B cell (primary cell): ENCODE results near the gene PRUNE1. TPM values are rescaled to one million over a fixed set of nuclear protein-coding genes. Genes with fewer than 3 reads are reported as not detected.
A peak's percentile ranks its signal among the peaks of the same experiment; 100 is the strongest.

Source experiments
- ATAC-seq: fragments of 200-7000 bp; cut with Tn5 transposase; one replicate; pipeline ENCODE4 v1.10.0; 2021; ENCODE audit warnings: low read depth, mild to moderate bottlenecking, moderate number of reproducible peaks, moderate library complexity
- CTCF ChIA-PET: fragments of 350-600 bp; sonication (Branson Sonifier 250); formaldehyde crosslinking; loops from one replicate; lab custom pipeline; 2021; ENCODE audit warnings: antibody characterized with exemption, inconsistent platforms; lab: Charles Lee
- POLR2A ChIA-PET: fragments of 350-600 bp; sonication (Branson Sonifier 250); formaldehyde crosslinking; loops from one replicate; lab custom pipeline; 2021; ENCODE audit warnings: antibody characterized with exemption; lab: Charles Lee
- DNase-seq: peaks from one replicate; pipeline ENCODE4 v3.0.0; 2013
- H2AFZ ChIP-seq: 2 replicates; pipeline ENCODE4 v1.6.1; 2012; ENCODE audit warnings: mild to moderate bottlenecking, low read depth, low read length; ENCODE audit not compliant: insufficient read depth, poor library complexity, severe bottlenecking
- H3K27ac ChIP-seq, 2 donors: 1 replicate in 1 of 2; 2 replicates in 1 of 2; pipeline ENCODE4 v1.5.1; 2012 to 2013; ENCODE audit warnings: low read length in 2 of 2, mild to moderate bottlenecking in 2 of 2, moderate library complexity in 1 of 2
- H3K27me3 ChIP-seq, 4 experiments: fragments of 200-600 bp in 1 of 4; sonication (generic) in 1 of 4; replicated peaks in 1 of 4; 1 replicate in 2 of 4; 2 replicates in 2 of 4; pipeline versions ENCODE4 v1.6.1 to v1.7.0; 2013 to 2016; ENCODE audit warnings: low read length in 3 of 4, mild to moderate bottlenecking in 2 of 4, mixed read lengths in 1 of 4, moderate library complexity in 1 of 4; ENCODE audit not compliant: insufficient read depth in 4 of 4, control insufficient read depth in 3 of 4; ENCODE audit errors: control extremely low read depth in 1 of 4
- H3K36me3 ChIP-seq, 2 experiments: replicated peaks in 1 of 2; 1 replicate in 1 of 2; 2 replicates in 1 of 2; pipeline versions ENCODE4 v1.6.1 to v1.7.1; 2013; ENCODE audit warnings: low read length in 1 of 2; ENCODE audit not compliant: insufficient read depth in 2 of 2, control insufficient read depth in 1 of 2; ENCODE audit errors: control extremely low read depth in 1 of 2, extremely low read depth in 1 of 2
- H3K4me1 ChIP-seq, 2 donors: fragments of 200-600 bp in 1 of 2; sonication (generic) in 1 of 2; 1 replicate in 1 of 2; 2 replicates in 1 of 2; pipeline versions ENCODE4 v1.5.1 to v1.6.1; 2013 to 2017; ENCODE audit warnings: low read length in 2 of 2; ENCODE audit not compliant: control insufficient read depth in 2 of 2, insufficient read depth in 2 of 2
- H3K4me2 ChIP-seq: replicated peaks from 2 replicates; pipeline ENCODE3; 2012; ENCODE audit warnings: mild to moderate bottlenecking, low read depth, low read length; ENCODE audit not compliant: poor library complexity, severe bottlenecking
- H3K4me3 ChIP-seq, 5 experiments: fragments of 200-600 bp in 1 of 5; sonication (generic) in 1 of 5; 1 replicate in 3 of 5; 2 replicates in 2 of 5; pipeline versions ENCODE4 v1.5.1 to v1.7.0; 2011 to 2016; ENCODE audit warnings: low read length in 4 of 5, mild to moderate bottlenecking in 4 of 5, low read depth in 2 of 5, control low read depth in 1 of 5, moderate library complexity in 1 of 5; ENCODE audit not compliant: insufficient read depth in 1 of 5; ENCODE audit errors: control extremely low read depth in 1 of 5, extremely low read depth in 1 of 5
- H3K79me2 ChIP-seq: fragments of 200-600 bp; sonication (generic); one replicate; pipeline ENCODE4 v1.6.0; 2016; ENCODE audit warnings: low read length; ENCODE audit not compliant: control insufficient read depth, insufficient read depth
- H3K9ac ChIP-seq: fragments of 200-600 bp; sonication (generic); 2 replicates; pipeline ENCODE4 v1.6.1; 2017; ENCODE audit warnings: mild to moderate bottlenecking, low read length, moderate library complexity
- H3K9me3 ChIP-seq, 3 donors: one replicate each; pipeline versions ENCODE4 v1.6.1 to v1.7.1; 2013; ENCODE audit warnings: low read length in 2 of 3; ENCODE audit not compliant: control insufficient read depth in 2 of 3, insufficient read depth in 1 of 3; ENCODE audit errors: control extremely low read depth in 1 of 3
- H4K20me1 ChIP-seq: 2 replicates; pipeline ENCODE4 v1.6.0; 2012; ENCODE audit warnings: mild to moderate bottlenecking, low read length; ENCODE audit not compliant: insufficient read depth, control insufficient read depth, poor library complexity, severe bottlenecking
- H3K27ac Mint-ChIP-seq: one replicate; pipeline ENCODE4 v1.8.0; 2021; ENCODE audit warnings: mixed read lengths
- H3K27me3 Mint-ChIP-seq: one replicate; pipeline ENCODE4 v1.8.0; 2021; ENCODE audit warnings: mixed read lengths
- H3K4me1 Mint-ChIP-seq: one replicate; pipeline ENCODE4 v1.8.0; 2021; ENCODE audit warnings: mixed read lengths
- H3K4me3 Mint-ChIP-seq: one replicate; pipeline ENCODE4 v1.8.0; 2021; ENCODE audit warnings: mixed read lengths
- H3K9me3 Mint-ChIP-seq: one replicate; pipeline ENCODE4 v1.8.0; 2022; ENCODE audit warnings: mixed read lengths; ENCODE audit not compliant: insufficient read depth
- EZH2 ChIP-seq: IDR thresholded peaks from 2 replicates; pipeline ENCODE4 v1.6.1; 2012; ENCODE audit warnings: borderline replicate concordance, low read depth, mild to moderate bottlenecking, moderate library complexity, low read length; ENCODE audit not compliant: insufficient read depth, poor library complexity, severe bottlenecking
- WGBS: methylation state at CpG from one replicate; pipeline ENCODE4 v1.1.5; 2013; ENCODE audit warnings: missing lambda C conversion rate; ENCODE audit not compliant: insufficient coverage; 5-methylcytosine and 5-hydroxymethylcytosine counted together
- intact Hi-C: fragments of 100-400 bp; cut with micrococcal nuclease; formaldehyde crosslinking; loops from one replicate; pipeline ENCODE4 v1.10.0; 2022
- polyA plus RNA-seq: library from polyadenylated mRNA; depleted of rRNA; stranded (reverse); fragments of >200 nt; gene quantifications from 2 replicates; pipeline ENCODE4 v1.2.3, GENCODE V29; 2012
- total RNA-seq, 2 donors: library from RNA; stranded (reverse); fragments of 120-200 nt in 1 of 2; gene quantifications; 1 replicate in 1 of 2; 2 replicates in 1 of 2; pipeline versions ENCODE4 v1.2.3 to v1.2.4, GENCODE V29; 2013 to 2022
- TF ChIP-seq, protein P1 (sequence below): fragments of 200-600 bp; IDR thresholded peaks from one replicate; pipeline ENCODE4 v1.8.0; 2022; ENCODE audit warnings: antibody characterized with exemption, mild to moderate bottlenecking

Gene PRUNE1
- total and polyA plus RNA-seq, 2 donors (not counting 1 experiment from before 2014, with no cell fraction given) = 15.9 to 21.3 TPM

DNA sequence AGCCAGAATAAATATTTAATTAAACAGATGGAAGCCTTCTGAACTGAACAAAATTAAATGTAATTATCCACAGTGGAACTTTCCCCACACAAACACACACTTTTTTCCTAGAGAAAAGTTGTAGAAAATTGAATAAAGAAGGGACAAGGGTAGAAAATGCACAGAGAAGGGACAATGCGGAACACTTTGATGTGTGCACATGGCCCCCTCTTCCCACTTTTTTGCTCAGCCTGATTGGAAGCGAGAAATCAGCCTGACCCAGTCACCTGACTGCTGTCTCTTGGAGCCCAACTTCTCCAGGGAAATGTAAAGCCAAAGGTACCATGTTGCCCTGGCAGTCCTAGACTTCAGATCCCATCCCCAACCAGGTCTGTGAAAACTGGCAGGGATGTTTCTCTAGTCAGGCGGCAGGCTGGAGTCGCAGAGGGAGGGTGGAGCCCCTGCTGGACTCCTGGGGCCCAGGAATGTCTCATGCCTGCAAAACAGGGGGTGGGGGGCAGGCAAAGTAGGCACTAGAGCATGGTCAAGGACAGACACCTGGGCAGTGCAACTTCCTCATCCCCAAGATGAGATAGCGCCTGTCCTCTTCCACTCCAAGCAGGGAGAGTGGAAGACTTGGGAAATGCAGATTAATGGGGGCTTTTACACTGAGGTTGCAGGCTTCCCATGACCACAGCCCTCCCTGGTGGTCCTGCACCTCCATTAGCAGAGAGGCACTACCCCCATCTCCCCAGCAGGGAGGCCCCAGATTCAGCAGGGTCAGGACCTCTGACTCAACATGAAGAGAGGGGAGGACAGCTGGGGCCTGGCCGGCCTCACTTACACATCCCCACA lies 36.4 kb upstream of the PRUNE1 start:
- intact Hi-C loops = no loop called here
- no peak overlapping the region for H3K9ac ChIP-seq
- Mint-ChIP-seq H3K27ac (peak overlapping the region; percentile 88), H3K4me1 (peaks cover 44% of the 10 kb centered on the region), H3K4me3 (peak overlapping the region; percentile 88), H3K27me3 (no peaks in the 10 kb centered on the region), H3K9me3 (no peaks in the 10 kb centered on the region)
- no peak overlapping the region for H3K4me3 ChIP-seq
- H3K27ac ChIP-seq = peak overlapping the region in 1 of 2 donors; percentile 82
- 97% methylated on average over 4 of the region's 6 CpGs for WGBS
- H3K27me3 ChIP-seq = no peaks in the 10 kb centered on the region
- ATAC-seq = no peak
- TF ChIP-seq, protein P1, sequence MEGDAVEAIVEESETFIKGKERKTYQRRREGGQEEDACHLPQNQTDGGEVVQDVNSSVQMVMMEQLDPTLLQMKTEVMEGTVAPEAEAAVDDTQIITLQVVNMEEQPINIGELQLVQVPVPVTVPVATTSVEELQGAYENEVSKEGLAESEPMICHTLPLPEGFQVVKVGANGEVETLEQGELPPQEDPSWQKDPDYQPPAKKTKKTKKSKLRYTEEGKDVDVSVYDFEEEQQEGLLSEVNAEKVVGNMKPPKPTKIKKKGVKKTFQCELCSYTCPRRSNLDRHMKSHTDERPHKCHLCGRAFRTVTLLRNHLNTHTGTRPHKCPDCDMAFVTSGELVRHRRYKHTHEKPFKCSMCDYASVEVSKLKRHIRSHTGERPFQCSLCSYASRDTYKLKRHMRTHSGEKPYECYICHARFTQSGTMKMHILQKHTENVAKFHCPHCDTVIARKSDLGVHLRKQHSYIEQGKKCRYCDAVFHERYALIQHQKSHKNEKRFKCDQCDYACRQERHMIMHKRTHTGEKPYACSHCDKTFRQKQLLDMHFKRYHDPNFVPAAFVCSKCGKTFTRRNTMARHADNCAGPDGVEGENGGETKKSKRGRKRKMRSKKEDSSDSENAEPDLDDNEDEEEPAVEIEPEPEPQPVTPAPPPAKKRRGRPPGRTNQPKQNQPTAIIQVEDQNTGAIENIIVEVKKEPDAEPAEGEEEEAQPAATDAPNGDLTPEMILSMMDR = no peak
- TF ChIP-seq EZH2 = no peak
- H2AFZ ChIP-seq = no peak overlapping the region
- H3K36me3 ChIP-seq = peaks cover 0 to 21% of the 10 kb centered on the region in 2 experiments
- DNase-seq = no peak
- no peaks in the 10 kb centered on the region for H3K9me3 ChIP-seq
- peak overlapping the region; percentile 96 for H3K4me2 ChIP-seq
- peaks cover 30 to 45% of the 10 kb centered on the region in 2 donors for H3K4me1 ChIP-seq
- H4K20me1 ChIP-seq = peaks cover 56% of the 10 kb centered on the region
- ChIA-PET CTCF (interaction anchor here (1.0 kb wide), 1 partner anchor 16 kb away, joined by 3 read pairs; no protein-coding TSS in a partner anchor), POLR2A (no interaction called here)
- H3K79me2 ChIP-seq = peaks cover 59% of the 10 kb centered on the region

DNA sequence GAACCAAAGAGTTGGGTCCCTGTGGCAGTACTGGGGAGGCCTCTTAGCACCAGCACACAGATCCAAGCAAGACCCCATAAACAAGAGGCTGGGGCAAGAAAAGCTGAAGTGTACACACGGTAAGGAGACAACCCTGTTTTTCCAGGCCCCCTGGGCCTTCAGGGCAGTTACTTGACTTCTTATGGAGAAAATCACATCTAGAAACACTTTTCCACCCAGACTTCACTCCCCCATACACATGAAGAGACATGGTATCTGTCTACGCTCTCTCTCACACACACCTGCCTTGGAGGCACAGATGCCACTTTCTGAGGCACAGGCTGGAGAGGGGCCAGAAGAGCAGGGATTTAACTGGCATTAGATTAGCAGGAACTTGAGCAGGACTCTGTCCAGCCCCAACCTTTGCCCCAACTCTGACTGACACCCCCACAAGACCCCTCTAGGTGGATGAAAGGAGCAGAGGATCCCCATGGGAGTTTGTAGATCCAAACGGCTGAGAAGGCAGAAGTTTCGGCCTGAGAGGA lies 35.8 kb upstream of the PRUNE1 start:
- POLR2A ChIA-PET = no interaction called here
- DNase-seq (no peak), ATAC-seq (no peak)
- peaks cover 52% of the 10 kb centered on the region for H4K20me1 ChIP-seq
- TF ChIP-seq, protein P1 = no peak
- TF ChIP-seq EZH2 = no peak
- Mint-ChIP-seq H3K9me3 (no peaks in the 10 kb centered on the region), H3K4me3 (peak overlapping the region; percentile 88), H3K27me3 (no peaks in the 10 kb centered on the region), H3K27ac (peak overlapping the region; percentile 88), H3K4me1 (peaks cover 50% of the 10 kb centered on the region)
- no peak overlapping the region for H3K4me3 ChIP-seq
- no peaks in the 10 kb centered on the region for H3K27me3 ChIP-seq
- H2AFZ ChIP-seq = no peak overlapping the region
- H3K9ac ChIP-seq = peak overlapping the region; percentile 1
- H3K79me2 ChIP-seq = peaks cover 59% of the 10 kb centered on the region
- intact Hi-C loops = no loop called here
- CTCF ChIA-PET = interaction anchor here (1.0 to 1.5 kb wide), 2 partner anchors 17 to 51 kb away, joined by 3 to 5 read pairs; no protein-coding TSS in a partner anchor
- peaks cover 0 to 14% of the 10 kb centered on the region in 2 experiments for H3K36me3 ChIP-seq
- peaks cover 37 to 52% of the 10 kb centered on the region in 2 donors for H3K4me1 ChIP-seq
- H3K27ac ChIP-seq = peak overlapping the region in 1 of 2 donors; percentile 82
- peak overlapping the region; percentile 96 for H3K4me2 ChIP-seq
- no peaks in the 10 kb centered on the region for H3K9me3 ChIP-seq
- WGBS = 88% methylated on average over 2 of the region's 4 CpGs
